ENCODE data around the gene AGTR1.
"Not testable (repeated sequence)": the region's sequence is repeated elsewhere in the genome, so short reads cannot be mapped to it uniquely, and the experiment has no call there.

AGTR1 gene

DNA sequence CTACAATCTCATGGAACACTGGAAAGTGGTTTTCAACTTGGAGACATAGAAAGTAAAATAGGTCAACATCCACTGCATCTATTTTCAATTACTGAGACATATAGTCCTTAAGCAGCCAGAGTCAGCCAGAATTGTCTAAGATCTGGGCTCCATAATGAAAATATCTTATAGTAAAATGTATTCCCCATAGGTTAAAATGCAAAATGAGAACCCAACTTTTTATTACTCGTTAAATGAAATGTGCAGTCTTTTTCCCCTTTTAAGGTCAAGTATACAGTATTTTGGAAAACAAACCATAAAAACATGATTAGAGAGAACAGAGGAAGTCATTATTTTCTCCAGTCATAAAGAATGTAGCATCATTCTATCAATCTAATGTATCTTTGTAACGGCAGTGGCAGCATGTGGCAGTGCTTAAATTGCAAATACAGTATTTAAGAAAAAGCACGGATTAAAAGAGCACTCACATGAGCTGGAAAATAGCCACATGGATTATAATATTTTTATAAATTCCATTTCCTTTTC is 65.5 kb downstream of the AGTR1 start:
- Mint-ChIP-seq H3K9me3 (ENCODE audit: low read depth) (no peaks in the 10 kb centered on the region), H3K27me3 (peaks cover 2% of the 10 kb centered on the region), H3K27ac (no peak overlapping the region), H3K4me1 (ENCODE audit: low read depth) (no peaks in the 10 kb centered on the region), H3K4me3 (no peak overlapping the region), H3K36me3 (no peaks in the 10 kb centered on the region)

DNA sequence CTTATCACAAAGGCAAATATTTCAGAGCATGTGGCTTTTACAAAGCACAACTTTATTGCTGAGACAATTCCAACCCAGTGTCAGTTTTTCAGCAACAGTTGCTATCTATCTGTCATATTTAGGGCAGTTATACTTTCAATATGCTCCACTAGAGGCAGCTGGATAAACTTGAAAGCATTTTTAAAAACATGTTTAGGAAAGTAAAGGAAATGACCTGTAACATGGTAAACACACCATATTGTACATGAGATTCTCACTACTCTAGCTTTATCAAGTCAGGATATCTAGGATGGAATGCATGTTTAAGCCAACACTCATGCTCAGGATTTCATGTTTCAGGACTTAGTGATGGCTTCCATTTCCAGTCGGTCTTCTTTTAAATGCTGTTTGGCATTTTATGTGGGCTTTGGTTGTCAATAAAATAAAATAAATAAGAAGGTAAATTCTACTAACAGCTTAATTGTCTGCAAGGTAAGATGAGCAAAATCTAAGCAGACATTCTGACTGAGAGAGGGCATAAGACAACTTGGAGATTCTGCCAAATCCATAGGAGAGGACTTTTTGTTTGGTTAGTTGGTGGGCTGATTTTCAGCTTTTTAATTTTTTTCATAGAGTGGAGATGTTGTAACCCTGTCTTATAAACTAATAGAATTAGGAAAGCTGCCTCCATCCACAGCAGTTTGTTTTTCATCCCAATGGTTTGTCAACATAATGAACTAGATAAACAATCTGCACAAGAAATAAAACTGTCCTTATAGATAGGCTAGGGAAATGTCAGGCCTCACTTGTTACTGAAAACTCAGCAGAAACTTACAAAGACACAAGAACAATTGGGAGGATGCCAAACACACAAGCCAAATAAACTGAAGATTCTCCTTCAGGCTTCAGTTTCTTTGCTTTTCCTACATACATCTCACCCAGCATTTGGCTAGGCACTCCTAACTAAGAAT is 66.6 kb downstream of the AGTR1 start:
- peaks cover 2% of the 10 kb centered on the region for H3K27me3 Mint-ChIP-seq
- H3K36me3 Mint-ChIP-seq: no peaks in the 10 kb centered on the region
- no peak overlapping the region for H3K4me3 Mint-ChIP-seq
- no peaks in the 10 kb centered on the region for H3K9me3 Mint-ChIP-seq (ENCODE audit: low read depth)
- no peaks in the 10 kb centered on the region for H3K4me1 Mint-ChIP-seq (ENCODE audit: low read depth)
- H3K27ac Mint-ChIP-seq: no peak overlapping the region

DNA sequence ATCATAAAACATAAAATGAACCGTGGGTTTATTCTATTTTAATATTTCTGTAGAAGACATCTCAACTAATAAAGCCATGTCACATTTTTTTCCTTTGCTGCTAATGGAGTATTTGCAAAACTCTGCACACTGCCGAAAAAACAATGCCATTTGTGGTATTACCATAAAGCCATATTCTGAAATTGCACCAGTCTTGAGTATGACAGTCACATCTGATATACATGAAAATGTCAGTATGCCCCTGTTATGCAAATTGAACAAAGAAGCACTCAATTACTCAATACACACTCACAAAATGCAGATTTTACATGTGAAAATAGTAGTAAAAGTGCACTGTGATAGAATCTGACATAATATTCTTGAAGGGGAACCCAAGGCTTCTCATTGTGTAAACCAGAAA is 74.7 kb downstream of the AGTR1 start:
- Mint-ChIP-seq H3K9me3 (ENCODE audit: low read depth) (no peaks in the 10 kb centered on the region), H3K36me3 (no peaks in the 10 kb centered on the region), H3K4me3 (no peak overlapping the region), H3K27ac (no peak overlapping the region), H3K4me1 (ENCODE audit: low read depth) (no peaks in the 10 kb centered on the region), H3K27me3 (no peaks in the 10 kb centered on the region)

DNA sequence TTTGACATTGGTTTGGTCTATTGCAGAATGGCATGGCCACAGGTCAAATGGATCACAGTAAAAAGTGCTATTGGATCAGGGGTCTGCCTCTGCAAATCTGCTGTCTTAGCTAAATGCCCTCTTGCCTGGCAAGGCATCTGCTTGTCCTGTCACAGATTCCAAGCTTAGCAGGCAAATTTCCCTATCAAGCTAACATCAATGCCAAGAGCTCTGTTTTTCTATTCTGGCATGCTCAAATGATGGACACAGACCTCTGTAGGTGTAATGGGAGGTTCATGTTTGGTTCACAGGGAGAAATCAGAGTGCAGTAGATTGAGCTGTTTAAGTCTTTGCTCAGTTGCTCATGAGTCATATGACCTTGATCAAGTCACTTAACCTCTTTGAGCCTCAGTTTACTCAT is 75.1 kb downstream of the AGTR1 start:
- H3K9me3 Mint-ChIP-seq (ENCODE audit: low read depth): no peaks in the 10 kb centered on the region
- no peaks in the 10 kb centered on the region for H3K4me1 Mint-ChIP-seq (ENCODE audit: low read depth)
- no peaks in the 10 kb centered on the region for H3K36me3 Mint-ChIP-seq
- H3K27me3 Mint-ChIP-seq: no peaks in the 10 kb centered on the region
- H3K27ac Mint-ChIP-seq: no peak overlapping the region
- no peak overlapping the region for H3K4me3 Mint-ChIP-seq

DNA sequence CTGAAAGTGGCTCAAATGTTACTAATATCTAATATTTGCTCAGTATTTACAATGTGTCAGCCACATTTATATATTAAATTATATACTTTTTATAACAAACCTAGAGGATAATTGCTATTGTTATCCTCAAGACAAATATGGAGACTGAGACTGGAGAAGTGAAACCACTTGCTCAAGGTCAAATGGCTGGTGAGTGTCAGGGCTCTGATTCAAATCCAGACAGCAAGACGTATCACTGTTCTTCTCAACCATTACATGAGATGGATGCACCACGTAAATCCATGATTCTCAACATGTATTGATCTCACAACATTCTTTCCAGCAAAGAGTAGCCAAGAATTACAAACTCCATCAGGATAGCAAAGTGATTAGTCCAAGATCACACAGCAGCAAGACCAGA is 76.1 kb downstream of the AGTR1 start:
- no peaks in the 10 kb centered on the region for H3K36me3 Mint-ChIP-seq
- no peaks in the 10 kb centered on the region for H3K4me1 Mint-ChIP-seq (ENCODE audit: low read depth)
- H3K9me3 Mint-ChIP-seq (ENCODE audit: low read depth): no peaks in the 10 kb centered on the region
- H3K27me3 Mint-ChIP-seq: no peaks in the 10 kb centered on the region
- H3K27ac Mint-ChIP-seq: no peak overlapping the region
- H3K4me3 Mint-ChIP-seq: no peak overlapping the region

DNA sequence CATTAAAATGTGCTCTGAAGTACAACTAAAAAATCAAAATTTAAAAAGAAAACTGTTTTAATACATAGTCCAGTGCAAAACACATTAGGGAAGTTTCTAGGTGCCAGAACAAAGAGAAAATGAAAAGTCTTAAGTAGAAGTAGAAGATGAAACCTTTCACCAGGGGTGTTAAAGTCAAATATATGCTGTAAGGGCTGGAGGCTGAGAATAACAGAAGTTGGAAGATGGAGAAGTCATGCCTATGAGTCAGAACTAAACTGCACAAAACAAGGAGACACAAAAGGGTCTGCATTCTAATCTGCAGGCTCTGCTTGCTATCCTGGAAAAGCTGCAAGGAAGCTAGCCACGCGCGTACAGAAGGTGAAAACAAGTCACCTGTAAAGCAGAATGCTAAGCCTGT is 81.2 kb downstream of the AGTR1 start:
- no peaks in the 10 kb centered on the region for H3K36me3 Mint-ChIP-seq

DNA sequence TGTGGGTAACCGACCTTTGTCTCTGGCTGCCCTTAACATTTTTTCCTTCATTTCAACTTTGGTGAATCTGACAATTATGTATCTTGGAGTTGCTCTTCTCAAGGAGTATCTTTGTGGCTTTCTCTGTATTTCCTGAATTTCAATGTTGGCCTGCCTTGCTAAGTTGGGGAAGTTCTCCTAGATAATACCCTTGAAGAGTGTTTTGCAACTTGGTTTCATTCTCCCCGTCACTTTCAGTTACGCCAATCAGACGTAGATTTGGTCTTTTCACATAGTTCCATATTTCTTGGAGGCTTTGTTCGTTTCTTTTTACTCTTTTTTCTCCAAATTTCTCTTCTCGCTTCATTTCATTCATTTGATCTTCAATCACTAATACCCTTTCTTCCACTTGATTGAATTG is 87.3 kb downstream of the AGTR1 start:
- H3K4me1 Mint-ChIP-seq (ENCODE audit: low read depth); H3K4me3 Mint-ChIP-seq; H3K27me3 Mint-ChIP-seq; H3K27ac Mint-ChIP-seq; H3K9me3 Mint-ChIP-seq (ENCODE audit: low read depth); H3K36me3 Mint-ChIP-seq: not testable (repeated sequence)

More for the DNA sequence above, 81.2 kb downstream of the AGTR1 start:
- no peaks in the 10 kb centered on the region for H3K27me3 Mint-ChIP-seq
- H3K9me3 Mint-ChIP-seq (ENCODE audit: low read depth): no peaks in the 10 kb centered on the region
- no peak overlapping the region for H3K4me3 Mint-ChIP-seq
- no peak overlapping the region for H3K27ac Mint-ChIP-seq
- H3K4me1 Mint-ChIP-seq (ENCODE audit: low read depth): no peaks in the 10 kb centered on the region

DNA sequence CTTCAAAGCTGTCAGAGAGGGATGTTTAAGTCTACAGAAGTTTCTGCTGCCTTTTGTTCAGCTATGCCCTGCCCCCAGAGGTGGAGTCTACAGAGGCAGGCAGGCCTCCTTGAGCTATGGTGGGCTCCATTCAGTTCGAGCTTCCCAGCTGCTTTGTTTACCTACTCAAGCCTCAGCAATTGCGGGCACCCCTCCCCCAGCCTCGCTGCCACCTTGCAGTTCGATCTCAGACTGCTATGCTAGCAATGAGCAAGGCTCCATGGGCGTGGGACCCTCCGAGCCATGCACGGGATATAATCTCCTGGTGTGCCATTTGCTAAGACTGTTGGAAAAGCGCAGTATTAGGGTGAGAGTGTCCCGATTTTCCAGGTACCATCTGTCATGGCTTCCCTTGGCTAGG is 88.5 kb downstream of the AGTR1 start:
- H3K4me3 Mint-ChIP-seq; H3K27me3 Mint-ChIP-seq; H3K36me3 Mint-ChIP-seq; H3K27ac Mint-ChIP-seq; H3K9me3 Mint-ChIP-seq (ENCODE audit: low read depth); H3K4me1 Mint-ChIP-seq (ENCODE audit: low read depth): not testable (repeated sequence)

DNA sequence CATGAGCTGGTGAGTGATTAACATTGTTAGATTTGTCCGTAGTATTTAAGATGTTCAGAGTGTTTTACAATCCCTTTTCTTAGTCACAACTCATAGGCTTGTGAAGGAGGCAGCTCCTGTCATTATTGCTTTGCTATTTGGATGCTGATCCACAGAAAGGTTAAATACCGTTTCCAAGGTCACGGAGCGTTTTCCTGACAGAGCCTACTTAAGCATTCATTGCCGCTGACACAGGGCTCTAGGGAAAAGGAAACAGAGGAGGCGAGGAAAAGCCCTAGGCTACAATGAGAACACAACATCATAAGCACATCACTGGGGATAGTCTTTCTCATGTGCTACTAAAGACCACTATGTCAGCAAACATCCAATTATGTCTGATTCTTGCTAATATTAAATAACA is 91.4 kb downstream of the AGTR1 start:
- Mint-ChIP-seq H3K4me1 (ENCODE audit: low read depth) (no peaks in the 10 kb centered on the region), H3K4me3 (no peak overlapping the region), H3K27ac (no peak overlapping the region), H3K36me3 (no peaks in the 10 kb centered on the region), H3K27me3 (no peaks in the 10 kb centered on the region), H3K9me3 (ENCODE audit: low read depth) (no peaks in the 10 kb centered on the region)

DNA sequence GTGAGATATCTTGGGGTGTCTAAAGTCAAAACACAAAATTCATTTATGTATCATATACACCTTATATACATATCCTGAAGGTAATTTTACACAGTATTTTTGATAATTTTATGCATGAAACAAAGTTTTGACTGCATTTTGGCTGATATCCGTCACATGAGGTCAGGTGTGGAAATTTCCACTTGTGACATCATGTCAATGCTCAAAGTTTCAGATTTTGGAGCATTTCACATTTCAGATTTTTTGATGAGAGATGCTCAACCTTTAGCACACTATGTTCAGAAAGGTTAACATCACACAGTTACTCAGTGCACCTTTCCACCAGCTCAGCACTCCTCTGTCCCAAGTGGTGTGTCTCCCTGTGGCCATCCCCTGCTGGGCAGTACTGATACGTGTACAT is 92.2 kb downstream of the AGTR1 start:
- H3K4me1 Mint-ChIP-seq (ENCODE audit: low read depth): no peaks in the 10 kb centered on the region
- no peaks in the 10 kb centered on the region for H3K9me3 Mint-ChIP-seq (ENCODE audit: low read depth)
- no peaks in the 10 kb centered on the region for H3K36me3 Mint-ChIP-seq
- H3K27ac Mint-ChIP-seq: no peak overlapping the region
- no peak overlapping the region for H3K4me3 Mint-ChIP-seq
- no peaks in the 10 kb centered on the region for H3K27me3 Mint-ChIP-seq

DNA sequence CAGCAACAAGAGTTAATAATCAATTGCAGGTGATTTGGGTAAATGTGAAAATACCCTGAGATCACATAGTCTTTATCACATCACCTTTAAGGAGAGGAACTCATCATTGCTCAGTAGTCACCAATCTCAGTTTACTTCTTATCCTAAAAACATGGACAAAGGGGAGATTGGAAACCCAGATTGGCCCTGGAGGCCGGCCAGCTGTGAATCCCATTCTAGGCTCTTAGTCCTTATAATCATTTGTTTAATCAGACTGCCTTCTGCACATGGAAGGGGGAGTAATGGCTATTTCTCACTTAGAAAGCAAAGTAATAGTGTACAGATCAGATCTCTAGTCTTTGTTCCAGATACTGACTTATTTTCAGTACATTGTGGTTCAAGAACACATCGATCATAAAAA is 92.7 kb downstream of the AGTR1 start:
- no peaks in the 10 kb centered on the region for H3K4me1 Mint-ChIP-seq (ENCODE audit: low read depth)
- no peak overlapping the region for H3K4me3 Mint-ChIP-seq
- no peak overlapping the region for H3K27ac Mint-ChIP-seq
- no peaks in the 10 kb centered on the region for H3K9me3 Mint-ChIP-seq (ENCODE audit: low read depth)
- no peaks in the 10 kb centered on the region for H3K27me3 Mint-ChIP-seq
- no peaks in the 10 kb centered on the region for H3K36me3 Mint-ChIP-seq

DNA sequence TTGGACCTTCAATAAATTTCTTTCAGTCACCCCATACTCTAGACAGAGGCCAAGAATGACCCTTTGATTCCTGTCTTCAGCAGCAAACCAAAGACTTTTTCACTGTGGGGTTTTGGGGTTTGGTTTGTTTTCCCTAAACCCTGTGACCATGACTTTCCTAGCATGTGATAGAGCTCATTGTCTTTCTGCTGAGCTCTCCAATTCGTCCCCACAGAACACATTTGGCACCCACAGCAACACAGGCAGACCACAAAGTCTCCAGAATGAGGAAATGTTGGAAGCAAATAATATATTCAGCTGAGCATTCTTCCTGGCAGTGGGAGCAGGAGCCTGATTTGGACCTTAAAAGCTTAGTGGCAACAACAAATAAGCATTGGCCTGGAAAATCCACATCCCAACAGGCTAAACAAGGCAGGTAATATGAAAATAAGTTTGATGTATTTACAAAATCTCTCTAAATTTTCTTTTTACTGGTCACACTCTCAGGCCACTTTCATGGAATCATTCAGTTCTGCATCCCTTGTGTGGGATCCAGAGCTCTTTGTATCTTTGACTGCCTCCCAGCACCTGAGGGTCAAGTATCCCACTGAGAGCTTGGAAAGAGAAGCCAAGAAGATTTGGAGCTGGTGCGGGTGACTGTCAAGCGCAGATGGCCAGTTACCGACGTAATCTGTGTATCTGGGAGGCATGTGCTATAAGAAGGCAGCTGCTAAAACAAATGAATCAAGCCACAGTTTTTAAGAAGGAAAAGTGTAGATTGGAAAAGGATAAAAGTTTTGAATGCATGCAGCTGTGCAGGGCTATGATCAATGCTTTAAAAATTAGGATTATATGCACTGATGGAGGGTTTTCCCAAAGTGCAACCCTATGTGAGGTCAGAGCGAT is 93.4 kb downstream of the AGTR1 start:
- no peak overlapping the region for H3K27ac Mint-ChIP-seq
- H3K36me3 Mint-ChIP-seq: no peaks in the 10 kb centered on the region
- H3K4me3 Mint-ChIP-seq: no peak overlapping the region
- H3K9me3 Mint-ChIP-seq (ENCODE audit: low read depth): no peaks in the 10 kb centered on the region
- H3K27me3 Mint-ChIP-seq: no peaks in the 10 kb centered on the region
- H3K4me1 Mint-ChIP-seq (ENCODE audit: low read depth): no peaks in the 10 kb centered on the region

DNA sequence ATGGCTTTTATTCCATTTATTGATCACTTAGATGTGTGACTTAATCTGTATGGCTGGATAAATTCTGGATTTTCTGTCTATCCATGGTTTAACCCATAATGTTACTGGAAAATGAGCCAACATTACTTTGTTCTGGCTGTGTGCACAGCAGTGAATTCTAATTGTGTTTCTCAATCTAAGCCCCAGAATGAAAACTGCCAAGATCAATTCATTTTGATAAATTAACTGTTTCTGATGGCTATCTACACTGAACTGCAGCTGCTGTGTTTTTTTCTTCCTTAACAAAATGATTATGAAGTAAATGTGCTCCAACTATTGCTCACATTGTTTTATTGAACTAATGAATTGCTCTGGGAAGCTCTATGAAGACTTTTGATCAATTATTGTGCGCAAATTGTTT is 94.2 kb downstream of the AGTR1 start:
- Mint-ChIP-seq H3K4me3 (no peak overlapping the region), H3K36me3 (no peaks in the 10 kb centered on the region), H3K27me3 (peaks cover 2% of the 10 kb centered on the region), H3K4me1 (ENCODE audit: low read depth) (no peaks in the 10 kb centered on the region), H3K27ac (no peak overlapping the region), H3K9me3 (ENCODE audit: low read depth) (no peaks in the 10 kb centered on the region)

DNA sequence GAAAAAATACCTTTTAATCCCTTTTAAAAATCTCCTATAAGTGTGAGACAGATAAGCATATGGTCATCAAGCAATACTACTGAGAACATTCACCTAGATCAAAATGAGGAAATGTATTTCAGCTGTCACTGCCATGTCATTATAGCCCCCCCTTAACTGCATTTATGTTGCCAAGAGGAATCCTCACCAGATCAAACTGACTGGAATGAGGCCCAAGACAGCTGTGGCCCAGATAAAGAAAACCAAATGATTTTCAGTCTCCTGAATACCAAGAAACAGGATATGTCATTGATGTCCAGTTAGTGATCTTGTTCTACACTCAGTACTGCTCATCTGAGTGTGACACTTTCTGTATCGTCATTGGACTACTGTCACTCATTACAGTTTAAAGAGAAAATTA is 94.8 kb downstream of the AGTR1 start:
- H3K27ac Mint-ChIP-seq: no peak overlapping the region
- no peaks in the 10 kb centered on the region for H3K4me1 Mint-ChIP-seq (ENCODE audit: low read depth)
- no peak overlapping the region for H3K4me3 Mint-ChIP-seq
- no peaks in the 10 kb centered on the region for H3K36me3 Mint-ChIP-seq
- H3K9me3 Mint-ChIP-seq (ENCODE audit: low read depth): no peaks in the 10 kb centered on the region
- peaks cover 2% of the 10 kb centered on the region for H3K27me3 Mint-ChIP-seq
